Spleen (tissue), 11 donors: ENCODE measurements around the gene OR1F1. TPM values are rescaled to one million over a fixed set of nuclear protein-coding genes. Genes with fewer than 3 reads are reported as not detected.
A peak's percentile ranks its signal among the peaks of the same experiment; 100 is the strongest.

Experiments used
- DNase-seq: peaks from one replicate; pipeline ENCODE4 v3.0.0-alpha.2; 2020
- H3K27ac ChIP-seq, 8 donors: fragments of 200-600 bp; sonication (generic) in 7 of 8; 1 replicate in 4 of 8; 2 replicates in 4 of 8; pipeline versions ENCODE4 v1.5.0 to v1.8.0; 2016 to 2021; ENCODE audit warnings: inconsistent platforms in 4 of 8, mild to moderate bottlenecking in 4 of 8, moderate library complexity in 1 of 8
- H3K27me3 ChIP-seq, 7 donors: fragments of 200-600 bp; sonication (generic) in 6 of 7; replicated peaks in 1 of 7; 1 replicate in 4 of 7; 2 replicates in 3 of 7; pipeline versions ENCODE4 v1.5.0 to v1.8.0; 2016 to 2021; ENCODE audit warnings: inconsistent platforms in 3 of 7, mild to moderate bottlenecking in 1 of 7
- H3K36me3 ChIP-seq, 6 donors: fragments of 200-600 bp; sonication (generic) in 5 of 6; 1 replicate in 4 of 6; 2 replicates in 2 of 6; pipeline versions ENCODE4 v1.5.0 to v1.8.0; 2016 to 2021; ENCODE audit warnings: inconsistent platforms in 2 of 6
- H3K4me1 ChIP-seq, 6 donors: fragments of 200-600 bp; sonication (generic) in 5 of 6; 1 replicate in 3 of 6; 2 replicates in 3 of 6; pipeline versions ENCODE4 v1.5.0 to v1.8.0; 2016 to 2021; ENCODE audit warnings: inconsistent platforms in 3 of 6
- H3K4me3 ChIP-seq, 8 donors: fragments of 200-600 bp; sonication (generic) in 7 of 8; 1 replicate in 4 of 8; 2 replicates in 4 of 8; pipeline versions ENCODE4 v1.5.0 to v1.8.0; 2016 to 2021; ENCODE audit warnings: inconsistent platforms in 4 of 8, mild to moderate bottlenecking in 4 of 8, moderate library complexity in 2 of 8
- H3K9me3 ChIP-seq, 8 donors: fragments of 200-600 bp; sonication (generic) in 7 of 8; 1 replicate in 4 of 8; 2 replicates in 4 of 8; pipeline versions ENCODE4 v1.5.0 to v1.8.0; 2016 to 2021; ENCODE audit warnings: inconsistent platforms in 4 of 8
- POLR2A ChIP-seq, 3 donors: fragments of 450-650 bp; IDR thresholded peaks; one replicate each; pipeline ENCODE4 v1.5.1; 2017; ENCODE audit warnings: antibody characterized with exemption in 3 of 3, mild to moderate bottlenecking in 1 of 3
- POLR2AphosphoS5 ChIP-seq, 3 donors: sonication (generic); formaldehyde crosslinking; IDR thresholded peaks; one replicate each; pipeline ENCODE4 v1.5.1; 2017; ENCODE audit warnings: antibody characterized with exemption in 3 of 3
- WGBS, 5 donors: extraction: QIAGEN DNeasy Blood & Tissue Kit in 3 of 5; methylation state at CpG; one replicate each; pipeline versions ENCODE4 v1.1.5 to v1.1.7; 2013 to 2018; 5-methylcytosine and 5-hydroxymethylcytosine counted together
- intact Hi-C: fragments of 100-400 bp; cut with DNase I; formaldehyde crosslinking; loops from one replicate; pipeline ENCODE4 v1.15.0; 2023; ENCODE audit warnings: low total_unique reads
- polyA plus RNA-seq, 3 donors: library from polyadenylated mRNA; stranded (reverse); fragments of 200-250 nt; gene quantifications; one replicate each; pipeline ENCODE4 v1.2.1, GENCODE V29; 2013
- total RNA-seq, 7 donors: library from RNA; depleted of rRNA in 3 of 7; stranded (reverse); fragments of >200 nt in 3 of 7; fragmentation: NEBNext Ultra II Directional in 4 of 7; extraction: Animal tissue kit (Norgen Biotek cat#: 25700) in 4 of 7; gene quantifications; one replicate each; pipeline versions ENCODE4 v1.1.0 to v1.2.1, GENCODE V29; 2016 to 2021
- TF ChIP-seq, protein P1 (sequence below), 11 experiments: fragments of 200-600 bp in 7 of 11; fragments of 450-650 bp in 4 of 11; sonication (generic) in 4 of 11; IDR thresholded peaks in 8 of 11; conservative IDR thresholded peaks in 3 of 11; 1 replicate in 7 of 11; 2 replicates in 4 of 11; pipeline versions ENCODE4 v1.4.0 to v1.8.0; 2016 to 2021; ENCODE audit warnings: antibody characterized with exemption in 11 of 11, inconsistent platforms in 4 of 11, mild to moderate bottlenecking in 1 of 11
- donor health status: healthy with polysubstance abuse.
- donor health status: DM: no; HTN: no; CAD: no; lungs with moderate emphysema.
- donor health status: DM: no; HTN: no; CAD: no.
- donor health status: Bipolar disorder and iron deficiency.
- donor health status: healthy.
- donor health status: DM: no; HTN: no; CAD: no.
- donor health status: DM: yes; HTN: yes; CAD: no.

OR1F1 gene
- total and polyA plus RNA-seq, 10 donors: not detected

DNA sequence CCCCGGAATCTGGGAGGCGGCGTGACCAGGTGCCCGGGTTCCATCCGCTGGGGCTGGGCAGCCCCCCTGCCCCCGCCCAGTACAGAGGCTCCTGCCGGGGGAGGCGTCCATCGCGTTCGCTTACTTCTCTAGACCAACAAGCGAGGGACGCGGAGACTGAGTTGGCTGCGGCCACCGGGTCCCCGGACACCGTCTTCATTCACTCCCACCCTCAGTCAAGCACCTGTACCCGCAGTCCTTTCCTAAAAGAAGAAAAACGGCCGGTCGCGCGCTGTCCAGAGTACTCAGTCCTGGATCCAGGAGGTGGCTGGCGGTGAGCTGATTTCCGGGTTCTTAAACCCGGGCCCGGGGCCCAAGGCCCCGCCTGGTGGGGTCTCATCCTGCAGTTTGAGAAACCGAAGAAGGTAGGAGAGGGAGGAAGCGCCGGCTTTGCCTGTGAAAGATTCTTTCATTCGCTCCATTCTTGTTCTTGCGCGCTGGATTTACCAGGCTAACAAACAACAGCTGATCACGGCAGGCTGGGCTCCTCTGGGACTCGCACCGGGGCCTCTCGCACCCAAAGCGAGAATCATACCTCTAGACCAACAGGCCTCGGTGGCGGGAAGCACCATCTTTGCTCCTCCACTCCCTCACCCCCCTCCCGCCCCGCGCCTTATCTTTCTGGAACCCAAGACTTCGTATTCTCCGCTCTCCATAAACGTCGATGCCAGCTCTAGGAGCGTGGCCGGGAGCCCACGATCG is 17.4 kb upstream of the OR1F1 start:
- no peak overlapping the region for H3K27ac ChIP-seq
- H3K4me1 ChIP-seq: peaks cover 20 to 54% (median 42%) of the 10 kb centered on the region in 6 donors
- no peaks in the 10 kb centered on the region for H3K9me3 ChIP-seq
- no peaks in the 10 kb centered on the region for H3K36me3 ChIP-seq
- 3 to 6% (median 4%) methylated on average over 36 to 53 of the region's 53 CpGs for WGBS, 5 donors
- peak overlapping the region in 5 of 8 donors; percentile 1 to 53 (median 17) for H3K4me3 ChIP-seq
- DNase-seq: peak; percentile 55
- TF ChIP-seq, protein P1, sequence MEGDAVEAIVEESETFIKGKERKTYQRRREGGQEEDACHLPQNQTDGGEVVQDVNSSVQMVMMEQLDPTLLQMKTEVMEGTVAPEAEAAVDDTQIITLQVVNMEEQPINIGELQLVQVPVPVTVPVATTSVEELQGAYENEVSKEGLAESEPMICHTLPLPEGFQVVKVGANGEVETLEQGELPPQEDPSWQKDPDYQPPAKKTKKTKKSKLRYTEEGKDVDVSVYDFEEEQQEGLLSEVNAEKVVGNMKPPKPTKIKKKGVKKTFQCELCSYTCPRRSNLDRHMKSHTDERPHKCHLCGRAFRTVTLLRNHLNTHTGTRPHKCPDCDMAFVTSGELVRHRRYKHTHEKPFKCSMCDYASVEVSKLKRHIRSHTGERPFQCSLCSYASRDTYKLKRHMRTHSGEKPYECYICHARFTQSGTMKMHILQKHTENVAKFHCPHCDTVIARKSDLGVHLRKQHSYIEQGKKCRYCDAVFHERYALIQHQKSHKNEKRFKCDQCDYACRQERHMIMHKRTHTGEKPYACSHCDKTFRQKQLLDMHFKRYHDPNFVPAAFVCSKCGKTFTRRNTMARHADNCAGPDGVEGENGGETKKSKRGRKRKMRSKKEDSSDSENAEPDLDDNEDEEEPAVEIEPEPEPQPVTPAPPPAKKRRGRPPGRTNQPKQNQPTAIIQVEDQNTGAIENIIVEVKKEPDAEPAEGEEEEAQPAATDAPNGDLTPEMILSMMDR (IDR thresholded peaks at IDR 0.05 in 8 of 11, conservative IDR thresholded peaks at IDR 0.05 in 3 of 11): no peak
- TF ChIP-seq POLR2AphosphoS5 (IDR thresholded peaks at IDR 0.05) (no peak), POLR2A (IDR thresholded peaks at IDR 0.05) (no peak)
- intact Hi-C loops: no loop called here
- peaks cover 14 to 79% (median 76%) of the 10 kb centered on the region in 7 donors for H3K27me3 ChIP-seq

GRCh38 chr16:3171181-3171854 is 16.7 kb upstream of the OR1F1 start:
- intact Hi-C loops: no loop called here
- Histone ChIP-seq H3K4me3 (peak overlapping the region in 6 of 8 donors; percentile 1 to 53 (median 13)), H3K4me1 (peaks cover 20 to 47% (median 38%) of the 10 kb centered on the region in 6 donors), H3K27me3 (peaks cover 14 to 86% (median 83%) of the 10 kb centered on the region in 7 donors), H3K9me3 (no peaks in the 10 kb centered on the region), H3K27ac (peak overlapping the region in 1 of 8 donors; percentile 6), H3K36me3 (no peaks in the 10 kb centered on the region)
- DNase-seq: peak; percentile 68
- WGBS, 5 donors: 1 to 7% (median 4%) methylated on average over 23 to 35 of the region's 35 CpGs
- TF ChIP-seq POLR2A (IDR thresholded peaks at IDR 0.05) (no peak), POLR2AphosphoS5 (IDR thresholded peaks at IDR 0.05) (no peak)

- H3K4me1 ChIP-seq: peaks cover 20 to 47% (median 38%) of the 10 kb centered on the region in 6 donors
- intact Hi-C loops: no loop called here
- H3K27me3 ChIP-seq: peaks cover 21 to 93% (median 90%) of the 10 kb centered on the region in 7 donors
Measured at GRCh38 chr16:3171855-3172593, 16.0 kb upstream of the OR1F1 start.

More at GRCh38 chr16:3171855-3172593, 16.0 kb upstream of the OR1F1 start:
- peak overlapping the region in 1 of 8 donors; percentile 6 for H3K27ac ChIP-seq
- peak overlapping the region in 4 of 8 donors; percentile 9 to 53 (median 18) for H3K4me3 ChIP-seq
- no peaks in the 10 kb centered on the region for H3K9me3 ChIP-seq
- no peaks in the 10 kb centered on the region for H3K36me3 ChIP-seq
- DNase-seq: peak; percentile 63
- TF ChIP-seq POLR2AphosphoS5 (IDR thresholded peaks at IDR 0.05) (no peak), POLR2A (IDR thresholded peaks at IDR 0.05) (no peak)
- TF ChIP-seq, protein P1 (IDR thresholded peaks at IDR 0.05 in 8 of 11, conservative IDR thresholded peaks at IDR 0.05 in 3 of 11): no peak
- 8 to 40% (median 12%) methylated on average over 3 to 41 of the region's 41 CpGs for WGBS, 5 donors
